ENCODE results near the gene PRMT7. TPM values are rescaled to one million over a fixed set of nuclear protein-coding genes. Genes with fewer than 3 reads are reported as not detected.

PRMT7 gene
- polyA plus RNA-seq, 1 donor (not counting 4 experiments of a cell fraction or from before 2014, with no cell fraction given), result 27.4 TPM

DNA sequence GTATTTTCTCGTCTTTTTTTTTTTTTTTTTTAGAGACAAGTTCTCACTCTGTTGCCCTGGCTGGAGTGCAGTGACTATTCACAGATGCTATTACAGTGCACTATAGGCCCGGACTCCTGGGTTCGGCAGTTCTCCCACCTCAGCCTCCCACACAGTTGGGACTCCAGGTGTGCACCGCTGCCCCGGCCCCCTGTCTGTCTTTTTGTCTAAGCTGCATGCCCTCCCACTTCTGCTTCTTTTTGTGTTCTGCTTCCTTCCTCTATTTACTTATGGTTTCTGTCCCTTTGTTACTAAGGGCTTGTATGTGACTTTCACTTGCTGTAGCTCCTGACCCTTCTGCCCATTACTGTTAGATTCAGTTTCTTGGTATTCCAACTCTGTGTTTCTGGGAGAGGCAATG is 26.0 kb upstream of the PRMT7 start:
- DNase-seq (ENCODE audit: low read depth, low spot score) (no peak), FAIRE-seq (no peak)
- Histone ChIP-seq H3K27me3 (ENCODE audit: control insufficient read depth, extremely low read depth, insufficient read depth, low read length) (no peaks in the 10 kb centered on the region), H4K20me1 (ENCODE audit: control insufficient read depth, extremely low read depth, insufficient read depth, low read length) (no peaks in the 10 kb centered on the region), H3K27ac (ENCODE audit: control insufficient read depth, insufficient read depth, low read length) (no peak overlapping the region), H3K4me2 (ENCODE audit: control insufficient read depth, extremely low read depth, insufficient read depth, low read depth, low read length) (no peak overlapping the region), H3K4me1 (ENCODE audit: control insufficient read depth, extremely low read depth, insufficient read depth, low read length) (peaks cover 11% of the 10 kb centered on the region), H3K79me2 (ENCODE audit: control insufficient read depth, insufficient read depth, low read length) (peaks cover 8% of the 10 kb centered on the region), H3K9me3 (ENCODE audit: control insufficient read depth, low read depth, low read length) (no peaks in the 10 kb centered on the region), H2AFZ (ENCODE audit: control insufficient read depth, low read length) (no peak overlapping the region), H3K36me3 (ENCODE audit: control insufficient read depth in 2 of 2, extremely low read depth in 1 of 2, insufficient read depth in 2 of 2, low read length in 2 of 2) (peaks cover 17 to 19% of the 10 kb centered on the region in 2 experiments), H3K4me3 (ENCODE audit: control insufficient read depth in 2 of 3, extremely low read depth in 1 of 3, insufficient read depth in 2 of 3, low read depth in 1 of 3, low read length in 3 of 3) (no peak overlapping the region), H3K9ac (ENCODE audit: control insufficient read depth, extremely low read depth, insufficient read depth, low read length) (no peak overlapping the region), H3K9me1 (ENCODE audit: control insufficient read depth, extremely low read depth, insufficient read depth, low read length) (peaks cover 3% of the 10 kb centered on the region)
- TF ChIP-seq EZH2 (IDR thresholded peaks at IDR 0.05; ENCODE audit: low read length), result no peak
- TF ChIP-seq, protein P1, sequence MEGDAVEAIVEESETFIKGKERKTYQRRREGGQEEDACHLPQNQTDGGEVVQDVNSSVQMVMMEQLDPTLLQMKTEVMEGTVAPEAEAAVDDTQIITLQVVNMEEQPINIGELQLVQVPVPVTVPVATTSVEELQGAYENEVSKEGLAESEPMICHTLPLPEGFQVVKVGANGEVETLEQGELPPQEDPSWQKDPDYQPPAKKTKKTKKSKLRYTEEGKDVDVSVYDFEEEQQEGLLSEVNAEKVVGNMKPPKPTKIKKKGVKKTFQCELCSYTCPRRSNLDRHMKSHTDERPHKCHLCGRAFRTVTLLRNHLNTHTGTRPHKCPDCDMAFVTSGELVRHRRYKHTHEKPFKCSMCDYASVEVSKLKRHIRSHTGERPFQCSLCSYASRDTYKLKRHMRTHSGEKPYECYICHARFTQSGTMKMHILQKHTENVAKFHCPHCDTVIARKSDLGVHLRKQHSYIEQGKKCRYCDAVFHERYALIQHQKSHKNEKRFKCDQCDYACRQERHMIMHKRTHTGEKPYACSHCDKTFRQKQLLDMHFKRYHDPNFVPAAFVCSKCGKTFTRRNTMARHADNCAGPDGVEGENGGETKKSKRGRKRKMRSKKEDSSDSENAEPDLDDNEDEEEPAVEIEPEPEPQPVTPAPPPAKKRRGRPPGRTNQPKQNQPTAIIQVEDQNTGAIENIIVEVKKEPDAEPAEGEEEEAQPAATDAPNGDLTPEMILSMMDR (optimal IDR thresholded peaks at IDR 0.05 in 1 of 3, IDR thresholded peaks at IDR 0.05 in 1 of 3, conservative IDR thresholded peaks at IDR 0.05 in 1 of 3; ENCODE audit: extremely low read depth in 1 of 3, insufficient read depth in 2 of 3, low read length in 3 of 3), result no peak
- dilution Hi-C loops (cut with MboI; ENCODE audit: extremely low pct_ligation_motif_present, low sequenced_read_pairs), result no loop called here

DNA sequence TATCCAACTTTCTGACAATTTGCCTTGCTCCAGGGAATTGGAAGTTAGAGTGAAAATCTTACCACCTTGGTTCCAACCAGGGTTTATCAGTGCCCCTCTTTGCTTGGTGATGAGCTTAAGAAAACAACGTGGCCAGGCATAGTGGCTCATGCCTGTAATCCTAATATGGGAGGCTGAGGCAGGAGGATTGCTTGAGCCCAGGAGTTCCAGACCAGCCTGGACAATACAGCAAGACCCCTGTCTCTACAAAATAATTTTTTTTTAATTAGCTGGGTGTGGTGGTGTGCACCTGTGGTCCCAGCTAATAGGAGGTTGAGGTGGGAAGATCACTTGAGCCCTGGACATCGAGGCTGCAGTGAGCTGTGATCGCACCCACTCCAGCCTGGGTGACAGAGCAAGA is 25.1 kb upstream of the PRMT7 start:
- Histone ChIP-seq H3K4me2 (ENCODE audit: control insufficient read depth, extremely low read depth, insufficient read depth, low read depth, low read length) (no peak overlapping the region), H3K4me1 (ENCODE audit: control insufficient read depth, extremely low read depth, insufficient read depth, low read length) (peaks cover 11% of the 10 kb centered on the region), H3K4me3 (ENCODE audit: control insufficient read depth in 2 of 3, extremely low read depth in 1 of 3, insufficient read depth in 2 of 3, low read depth in 1 of 3, low read length in 3 of 3) (no peak overlapping the region), H4K20me1 (ENCODE audit: control insufficient read depth, extremely low read depth, insufficient read depth, low read length) (no peaks in the 10 kb centered on the region), H3K27me3 (ENCODE audit: control insufficient read depth, extremely low read depth, insufficient read depth, low read length) (no peaks in the 10 kb centered on the region), H3K9me1 (ENCODE audit: control insufficient read depth, extremely low read depth, insufficient read depth, low read length) (peaks cover 3% of the 10 kb centered on the region), H2AFZ (ENCODE audit: control insufficient read depth, low read length) (no peak overlapping the region), H3K36me3 (ENCODE audit: control insufficient read depth in 2 of 2, extremely low read depth in 1 of 2, insufficient read depth in 2 of 2, low read length in 2 of 2) (peaks cover 20 to 22% of the 10 kb centered on the region in 2 experiments), H3K27ac (ENCODE audit: control insufficient read depth, insufficient read depth, low read length) (no peak overlapping the region), H3K9ac (ENCODE audit: control insufficient read depth, extremely low read depth, insufficient read depth, low read length) (no peak overlapping the region), H3K79me2 (ENCODE audit: control insufficient read depth, insufficient read depth, low read length) (peaks cover 5% of the 10 kb centered on the region), H3K9me3 (ENCODE audit: control insufficient read depth, low read depth, low read length) (no peaks in the 10 kb centered on the region)
- DNase-seq (ENCODE audit: low read depth, low spot score), result no peak
- no peak for TF ChIP-seq EZH2 (IDR thresholded peaks at IDR 0.05; ENCODE audit: low read length)
- TF ChIP-seq, protein P1 (optimal IDR thresholded peaks at IDR 0.05 in 1 of 3, IDR thresholded peaks at IDR 0.05 in 1 of 3, conservative IDR thresholded peaks at IDR 0.05 in 1 of 3; ENCODE audit: extremely low read depth in 1 of 3, insufficient read depth in 2 of 3, low read length in 3 of 3), result no peak
- FAIRE-seq, result no peak
- dilution Hi-C loops (cut with MboI; ENCODE audit: extremely low pct_ligation_motif_present, low sequenced_read_pairs), result no loop called here

All from keratinocyte (primary cell).